NCI-H524 (cell line): ENCODE measurements around the gene AQP12B.

ENCODE experiments used
- DNase-seq, 2 experiments: peaks; one replicate each; lab custom pipeline; 2025; lab: John Stamatoyannopoulos, UW

AQP12B gene

DNA sequence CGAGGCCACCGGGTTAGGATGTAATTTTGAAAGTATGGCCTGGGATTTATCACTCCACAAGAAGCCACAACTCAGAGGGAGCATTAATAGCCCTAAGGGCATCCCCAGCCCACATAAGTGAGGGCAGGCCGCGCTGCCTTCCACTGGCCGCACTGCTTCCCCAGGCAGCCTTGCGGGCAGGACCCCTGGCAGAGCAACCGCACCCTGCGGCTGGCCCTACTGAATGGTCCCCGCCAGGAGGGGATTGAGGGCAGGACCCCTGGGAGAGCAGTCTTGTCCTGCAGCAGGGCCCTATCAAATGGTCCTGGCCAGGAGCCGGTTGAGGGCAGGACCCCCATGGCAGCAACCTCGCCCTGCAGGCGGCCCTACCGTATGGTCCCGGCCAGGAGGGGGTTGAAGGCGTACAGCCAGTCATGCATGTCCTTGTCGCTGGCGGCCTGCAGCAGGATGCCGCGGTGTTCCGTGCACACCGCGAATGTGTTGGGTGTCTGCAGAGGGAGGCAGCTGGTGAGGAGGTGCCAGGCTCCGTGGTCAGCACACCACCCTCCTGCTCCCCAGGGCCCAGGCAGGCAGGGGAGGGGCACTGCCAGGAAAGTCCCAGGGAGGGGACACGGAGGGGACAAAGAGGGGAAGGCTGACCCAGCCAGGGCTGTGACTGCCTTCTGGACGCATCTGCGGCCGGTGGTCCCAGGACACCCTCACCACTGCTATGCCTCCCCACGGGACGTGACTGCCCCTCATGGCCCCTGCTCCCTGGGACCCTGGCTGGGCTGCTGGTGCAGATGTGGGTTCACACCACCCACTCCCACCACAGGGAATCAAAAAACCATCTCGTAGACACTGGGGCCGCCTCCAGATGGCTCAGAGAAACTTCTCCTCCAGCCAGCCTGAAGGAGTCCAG lies 35.2 kb upstream of the AQP12B start:
- no peak for DNase-seq

DNA sequence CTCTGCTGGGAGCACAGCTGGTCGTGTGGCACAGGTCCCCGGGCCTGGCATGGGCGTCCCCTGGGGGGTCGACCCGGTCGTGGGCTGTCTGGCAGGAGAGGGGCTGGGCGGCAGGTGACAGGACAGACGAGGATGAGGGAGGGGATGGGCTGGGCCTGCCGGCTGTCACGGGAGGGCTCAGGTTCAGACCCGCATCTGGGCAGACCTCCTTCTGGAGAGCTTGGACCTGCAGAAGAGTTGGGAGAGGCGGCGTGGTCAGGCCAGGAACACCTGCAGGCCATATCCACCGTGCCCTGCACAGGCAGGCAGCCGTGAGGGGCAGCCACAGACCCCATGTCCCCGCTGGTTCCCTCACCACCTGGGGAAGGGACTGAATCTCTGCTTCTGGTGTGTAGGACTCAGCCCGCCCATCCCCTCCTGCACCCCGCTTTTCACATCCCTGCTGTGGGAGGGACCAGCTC lies 34.5 kb upstream of the AQP12B start:
- DNase-seq = no peak

DNA sequence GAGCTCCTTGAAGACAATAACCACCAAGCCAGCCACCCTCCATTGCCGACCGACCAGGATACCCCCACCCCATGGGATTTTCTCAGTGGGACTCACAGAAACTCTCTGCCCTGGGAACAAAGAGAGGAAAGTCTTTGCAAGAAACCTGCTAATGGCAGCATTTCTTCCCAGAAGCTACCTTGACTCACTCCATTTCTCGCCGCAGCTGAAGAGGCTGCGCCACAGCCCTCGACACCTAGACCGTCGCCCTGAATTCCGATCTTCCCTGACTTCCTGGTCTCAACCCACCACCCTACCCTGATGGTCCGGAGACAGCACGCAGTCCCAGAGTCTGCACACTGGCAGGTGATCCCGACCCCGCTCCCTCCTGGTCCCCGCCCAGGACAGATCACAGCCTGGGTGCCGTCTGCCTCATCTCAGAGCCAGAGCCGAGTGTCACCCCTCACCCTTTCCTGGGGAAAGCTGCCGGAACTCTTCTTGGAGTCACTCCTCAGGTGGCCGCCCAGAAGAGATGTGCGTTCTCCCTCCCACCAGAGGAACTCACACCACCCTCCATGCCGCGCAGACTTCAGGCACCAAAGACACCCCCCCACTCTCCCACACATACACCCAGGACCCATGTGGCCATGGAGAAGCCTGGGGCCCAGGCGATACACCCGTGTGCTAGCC lies 33.6 kb upstream of the AQP12B start:
- DNase-seq = no peak

DNA sequence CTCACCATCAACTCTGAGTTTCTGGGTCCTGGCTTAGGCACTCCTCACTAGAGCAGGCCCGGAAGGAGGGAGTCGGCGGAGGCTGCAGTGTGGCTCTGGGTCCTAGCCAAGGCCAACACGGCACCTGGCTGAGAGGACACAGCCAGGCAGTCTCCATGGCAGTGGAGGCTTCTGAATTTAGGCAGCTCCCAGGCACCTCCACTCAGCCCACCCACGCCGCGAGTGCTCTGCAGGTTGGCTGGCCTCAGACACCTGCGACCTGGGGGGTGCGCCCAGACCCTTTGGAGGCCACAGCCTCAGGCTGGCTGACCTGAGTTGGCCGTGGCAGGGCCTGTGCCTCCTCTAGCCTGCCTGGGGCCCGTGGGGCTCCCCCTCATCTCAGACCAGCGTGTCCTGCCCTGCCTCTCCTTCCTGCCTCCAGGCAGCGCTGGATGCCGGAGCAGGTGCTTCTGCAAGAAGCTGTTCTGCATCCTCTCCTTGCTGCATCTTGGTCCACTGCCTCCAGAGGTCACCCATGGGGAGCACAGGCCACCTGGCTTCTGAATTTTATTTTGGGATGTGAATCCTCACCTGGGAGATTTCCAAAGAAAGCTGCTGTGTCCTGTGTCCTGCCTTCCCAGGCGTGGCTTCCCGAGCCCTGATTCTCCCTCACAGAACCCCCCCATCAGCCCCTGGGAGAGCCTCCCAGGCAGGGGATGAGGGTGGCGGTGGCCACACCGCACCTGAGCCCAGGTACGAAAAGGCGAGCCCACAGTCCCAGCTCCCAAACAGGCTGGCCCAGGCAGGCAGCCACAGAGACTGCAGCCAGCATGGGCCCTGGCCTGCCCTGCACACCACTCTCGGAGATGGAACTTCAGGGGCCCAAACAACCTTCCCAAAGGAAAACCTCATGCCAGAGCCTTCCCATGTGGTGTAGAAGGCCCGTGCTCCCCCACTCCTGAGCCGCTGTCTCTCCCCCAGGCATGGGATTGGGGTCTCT lies 32.4 kb upstream of the AQP12B start:
- DNase-seq = no peak

DNA sequence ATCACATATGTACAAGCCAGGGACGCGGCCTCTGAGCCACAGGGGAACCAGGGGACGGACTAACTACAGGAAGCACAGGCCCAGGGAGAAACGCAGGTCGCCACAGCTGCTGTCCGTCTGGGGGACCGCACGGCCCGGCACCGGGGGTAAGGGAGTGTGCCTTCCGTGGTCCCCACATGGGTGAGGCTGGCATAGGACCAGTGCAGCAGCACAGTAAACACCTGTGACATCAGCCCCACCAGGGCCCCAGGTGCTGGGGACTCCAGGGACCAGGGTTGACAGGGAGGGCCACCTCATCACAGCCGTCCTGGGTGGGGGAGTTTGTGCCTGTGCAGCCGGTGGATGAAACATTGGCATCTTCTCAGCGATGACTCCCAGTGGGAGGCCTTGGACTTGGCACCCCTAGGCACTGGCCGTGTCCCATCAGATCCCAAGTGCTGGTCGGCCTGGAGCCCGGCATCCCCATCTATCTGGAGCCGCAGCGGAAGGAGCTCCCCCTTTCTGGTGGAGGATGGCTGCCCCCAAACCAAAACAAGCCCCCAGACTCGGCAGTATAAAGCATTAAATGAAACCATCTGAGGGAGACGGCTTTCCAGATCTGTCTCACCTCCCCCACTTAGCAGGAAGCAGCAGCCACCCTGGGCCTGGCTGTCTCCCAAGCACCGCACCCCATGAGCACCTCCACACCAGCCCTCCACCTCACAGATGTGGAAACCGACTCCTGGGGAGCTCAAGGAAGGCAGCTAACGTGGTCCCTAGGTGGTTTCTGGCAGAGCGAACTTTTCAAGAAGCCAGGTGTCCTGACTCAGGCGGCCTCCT lies 31.5 kb upstream of the AQP12B start:
- no peak for DNase-seq

DNA sequence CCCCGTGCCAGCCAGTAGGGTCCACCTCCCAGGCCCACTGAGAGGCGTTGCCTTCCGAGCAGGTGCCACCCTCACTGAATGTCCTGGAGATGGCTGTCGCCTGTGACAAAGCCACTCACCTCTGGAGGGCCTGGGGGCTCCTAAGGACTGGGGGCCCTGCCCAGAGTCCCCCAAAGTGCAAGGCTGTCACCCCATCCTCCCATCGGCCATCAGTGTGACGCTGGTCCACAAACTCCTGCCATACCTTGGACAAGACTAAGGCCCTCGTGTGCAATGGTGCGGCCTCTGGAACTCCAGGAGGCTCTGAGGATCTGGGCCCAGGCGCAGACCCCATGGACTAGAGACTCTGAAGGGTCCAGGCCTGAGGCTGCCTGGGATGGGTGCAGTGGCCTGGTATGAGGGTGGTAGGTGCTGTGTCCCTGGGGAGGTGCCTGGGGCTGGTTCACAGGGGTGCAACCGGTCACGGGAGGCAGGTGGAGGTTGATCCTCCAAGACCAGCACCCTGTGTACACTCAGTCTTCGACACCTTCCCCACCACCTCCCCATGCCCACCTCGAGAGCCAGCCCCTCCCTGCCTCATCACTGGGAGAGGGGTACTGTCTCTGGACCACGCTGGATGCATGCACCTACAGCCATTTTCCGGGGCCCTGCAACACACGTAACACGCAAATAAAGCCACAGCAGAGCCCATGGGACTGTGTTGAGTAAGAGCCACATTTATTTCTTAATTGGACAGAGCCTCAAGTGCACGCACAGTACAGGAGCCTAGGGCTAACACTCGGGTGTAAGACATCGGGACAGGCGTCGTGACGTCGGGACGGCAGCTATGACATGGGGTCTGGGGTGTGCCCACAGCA lies 30.6 kb upstream of the AQP12B start:
- no peak for DNase-seq

DNA sequence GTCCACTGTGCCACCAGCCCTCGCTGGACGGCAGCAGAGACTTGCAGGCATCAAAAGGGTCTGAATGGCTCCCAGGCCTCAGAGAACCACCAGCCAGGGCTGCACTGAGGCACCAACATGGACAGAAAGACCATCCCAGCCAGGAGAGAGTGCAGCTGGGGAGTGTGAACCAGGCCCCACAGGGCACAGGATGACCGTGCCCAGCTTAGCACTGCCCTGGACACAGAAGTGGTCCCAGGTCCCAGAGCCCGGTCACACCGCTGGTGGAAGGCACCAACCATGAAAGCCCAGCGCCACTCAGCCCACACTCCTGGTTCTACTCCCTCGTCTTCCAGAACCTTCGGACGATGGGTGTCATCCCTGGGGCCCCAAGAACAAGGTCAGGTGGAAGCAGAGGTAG lies 29.4 kb upstream of the AQP12B start:
- DNase-seq = no peak

DNA sequence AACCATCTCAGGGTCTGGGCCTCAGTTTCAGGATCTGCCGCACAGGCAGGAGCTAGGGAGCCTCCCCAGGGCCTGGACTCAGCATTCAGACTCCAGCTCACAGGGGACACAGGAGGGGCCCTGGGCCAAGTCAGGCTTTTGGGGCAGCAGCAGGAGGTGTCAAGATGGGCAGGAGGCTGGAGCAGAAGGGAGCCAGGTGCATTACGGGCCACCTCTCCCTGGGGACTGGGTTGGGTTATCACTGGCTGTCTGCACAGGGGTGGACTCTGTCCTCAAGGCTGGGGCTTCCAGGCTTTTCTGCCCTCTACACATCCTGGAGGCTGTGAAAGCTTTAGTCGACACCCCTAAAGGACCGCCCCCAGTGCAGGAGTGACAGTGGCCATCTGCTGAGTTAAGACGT lies 29.0 kb upstream of the AQP12B start:
- peak in 1 of 2 experiments; percentile 13 for DNase-seq

DNA sequence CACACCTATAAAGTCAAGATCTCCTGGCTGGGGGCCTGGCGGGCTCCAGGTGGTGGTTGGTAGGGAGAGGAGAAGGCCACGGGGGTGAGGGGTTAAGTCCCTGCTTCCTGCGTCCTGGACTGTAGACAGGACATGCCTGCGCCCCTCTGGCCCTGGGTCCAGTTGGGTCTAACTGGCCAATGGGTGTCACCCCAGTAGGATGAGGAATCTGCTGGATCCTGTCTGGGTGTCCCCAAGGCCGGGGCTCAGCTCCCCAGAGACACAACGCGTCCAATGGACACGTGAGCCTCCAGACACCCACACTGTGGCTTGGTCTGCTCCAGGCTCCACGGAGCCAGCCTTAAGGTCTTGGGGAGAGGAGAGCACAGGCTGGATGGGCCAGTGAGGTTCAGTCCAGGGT lies 28.6 kb upstream of the AQP12B start:
- DNase-seq = no peak

DNA sequence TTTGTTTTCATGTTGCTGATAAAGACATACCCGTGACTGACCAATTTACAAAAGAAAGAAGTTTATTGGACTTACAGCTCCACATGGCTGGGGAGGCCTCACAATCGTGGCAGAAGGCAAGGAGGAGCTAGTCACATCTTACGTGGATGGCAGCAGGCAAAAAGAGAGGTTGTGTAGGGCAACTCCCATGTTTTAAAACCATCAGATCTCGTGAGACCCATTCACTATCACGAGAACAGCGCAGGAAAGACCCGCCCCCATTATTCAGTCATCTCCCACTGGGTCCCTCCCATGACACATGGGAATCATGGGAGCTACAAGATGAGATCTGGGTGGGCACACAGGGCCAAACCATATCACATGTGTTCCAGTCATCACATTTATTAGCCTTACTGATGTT lies 25.8 kb upstream of the AQP12B start:
- no peak for DNase-seq

DNA sequence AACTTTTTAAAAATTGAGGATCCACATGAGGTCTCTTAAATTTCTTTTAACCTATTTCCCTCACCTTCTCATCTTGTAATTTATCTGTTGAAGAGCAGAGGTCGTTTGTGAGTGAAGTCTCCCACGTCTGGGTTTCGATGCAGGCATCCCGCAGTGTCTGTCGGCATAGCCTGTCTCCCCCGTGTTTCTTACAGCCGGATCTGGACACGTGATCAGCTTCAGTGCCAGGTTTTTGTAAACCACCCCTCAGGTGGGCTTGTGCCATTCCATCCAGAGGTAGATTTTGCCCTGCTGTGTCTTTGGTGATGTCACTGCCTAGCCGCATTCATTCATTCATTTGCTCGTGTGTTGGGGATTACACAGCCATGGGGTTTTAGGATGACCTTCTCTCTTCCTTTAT lies 25.1 kb upstream of the AQP12B start:
- no peak for DNase-seq

DNA sequence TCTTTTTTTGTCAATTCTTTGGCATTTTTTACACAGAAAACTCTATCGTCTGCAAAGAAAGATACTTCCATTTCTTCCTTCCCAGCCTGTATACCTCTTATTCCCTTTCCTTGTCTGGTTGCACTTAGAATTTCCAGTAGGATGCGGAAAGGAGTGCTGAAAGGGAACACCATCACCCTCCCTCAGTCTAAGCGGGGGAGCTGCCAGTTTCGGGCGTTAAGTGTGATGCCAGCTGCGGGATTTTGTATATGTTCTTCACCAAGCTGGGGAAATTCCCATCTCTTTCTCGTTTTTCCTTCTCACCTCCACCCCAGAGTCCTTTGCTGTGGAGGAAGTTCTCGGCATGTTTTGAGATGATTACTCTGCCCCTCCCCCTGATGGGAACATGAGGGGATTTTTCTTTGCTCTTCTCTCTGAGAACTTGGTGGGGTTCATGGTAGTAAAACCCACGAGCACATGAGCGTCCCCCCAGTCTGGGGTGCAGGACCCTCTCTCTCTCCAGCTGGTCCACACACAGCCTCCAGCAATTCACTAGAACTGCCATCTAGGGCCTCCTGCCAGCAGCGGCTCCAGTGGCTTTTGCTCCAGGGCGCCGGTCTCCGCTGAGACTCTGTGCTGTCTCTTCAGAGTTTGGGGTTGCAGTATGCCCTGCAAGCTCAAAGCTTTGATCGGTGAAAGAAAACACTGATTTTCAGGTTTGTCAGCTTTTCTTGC lies 24.5 kb upstream of the AQP12B start:
- no peak for DNase-seq

DNA sequence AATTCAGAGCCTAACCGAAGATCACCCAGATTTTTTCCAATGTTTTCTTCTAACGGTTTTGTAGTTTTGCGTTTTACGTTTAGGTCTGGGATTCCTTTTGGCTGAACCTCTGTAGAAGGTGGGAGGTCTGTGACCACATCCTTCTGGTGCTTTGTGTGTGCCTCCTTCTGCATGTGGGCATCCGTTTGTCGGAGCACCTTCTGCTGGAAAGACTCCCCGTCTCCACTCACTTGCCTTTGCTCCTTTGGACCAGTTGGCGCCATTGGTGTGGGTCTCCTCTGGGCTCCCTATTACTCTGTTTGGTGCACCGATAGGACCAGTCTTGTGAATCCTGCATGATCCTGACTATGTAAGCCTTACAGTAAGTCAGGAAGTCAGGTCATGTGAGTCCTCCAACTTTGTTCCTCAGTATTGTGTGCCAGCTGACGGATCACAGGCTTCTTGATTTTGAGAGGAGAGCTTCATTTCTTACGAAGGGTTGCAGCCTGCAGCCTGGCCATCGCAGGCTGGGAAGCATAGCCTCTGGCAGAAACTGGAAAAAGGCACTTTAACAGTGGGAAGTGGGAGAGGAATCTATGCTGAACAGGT lies 22.6 kb upstream of the AQP12B start:
- no peak for DNase-seq

DNA sequence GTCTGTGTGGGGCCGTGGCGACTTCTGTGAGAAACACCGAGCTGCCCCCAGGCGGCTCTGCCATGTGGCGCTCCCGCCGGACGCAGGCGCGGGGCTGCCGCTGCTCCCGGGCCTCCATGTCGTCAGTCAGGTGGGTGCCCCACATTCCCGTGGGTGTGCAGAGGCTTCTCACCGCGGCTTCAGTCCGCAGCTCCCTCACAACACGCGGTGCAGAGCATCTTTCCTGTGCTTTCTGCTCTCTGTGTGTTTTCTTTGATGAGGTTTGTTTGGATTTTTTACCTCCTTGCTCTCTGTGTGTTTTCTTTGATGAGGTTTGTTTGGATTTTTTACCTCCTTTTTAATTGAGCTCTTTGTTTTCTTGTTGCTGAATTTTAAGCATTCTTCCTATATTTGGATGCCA lies 22.0 kb upstream of the AQP12B start:
- no peak for DNase-seq

DNA sequence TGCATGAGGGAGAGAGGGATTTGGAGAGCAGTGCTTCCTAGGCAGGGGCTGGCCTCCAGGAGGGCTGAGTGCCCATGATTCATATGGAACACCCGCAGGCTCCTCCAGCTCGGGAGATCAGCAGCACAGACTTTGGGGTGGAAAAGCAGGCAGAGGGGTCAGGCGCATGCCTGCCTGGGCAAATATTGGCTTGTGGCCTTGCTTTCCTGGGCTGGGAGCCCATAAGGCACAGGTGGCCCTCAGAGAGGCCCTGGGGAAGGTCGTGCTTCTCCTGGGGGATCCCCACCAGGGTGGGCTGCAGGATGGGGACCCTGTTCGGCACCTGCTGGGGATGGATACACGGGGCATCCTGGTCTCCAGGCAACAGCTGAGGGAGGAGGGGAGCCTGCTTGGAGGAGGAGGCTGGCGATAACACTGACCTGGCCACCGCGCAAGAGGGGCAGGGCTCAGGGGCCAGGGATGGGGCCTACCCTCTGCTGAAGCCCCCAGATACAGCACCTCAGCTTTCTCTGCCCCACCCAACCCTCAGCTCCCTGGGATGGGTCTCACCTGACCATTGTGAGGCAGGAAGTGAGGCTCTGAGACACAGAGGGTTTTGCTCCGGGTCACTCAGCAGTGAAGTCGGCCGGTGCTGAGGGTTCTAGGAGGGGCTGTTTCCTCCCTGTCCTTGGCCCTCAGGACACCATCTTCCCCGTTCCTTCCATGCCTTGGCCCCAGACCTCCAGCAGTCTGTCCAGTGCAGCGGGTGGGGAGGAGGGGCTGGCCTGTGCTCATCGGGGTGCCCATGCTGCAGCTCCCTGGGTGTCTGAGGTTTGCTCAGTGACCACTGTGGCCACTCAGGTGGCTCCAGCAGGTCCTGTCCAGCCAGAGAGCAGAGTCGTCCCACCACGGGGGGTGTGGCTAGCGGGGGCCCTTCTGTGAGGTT lies 21.0 kb upstream of the AQP12B start:
- no peak for DNase-seq

DNA sequence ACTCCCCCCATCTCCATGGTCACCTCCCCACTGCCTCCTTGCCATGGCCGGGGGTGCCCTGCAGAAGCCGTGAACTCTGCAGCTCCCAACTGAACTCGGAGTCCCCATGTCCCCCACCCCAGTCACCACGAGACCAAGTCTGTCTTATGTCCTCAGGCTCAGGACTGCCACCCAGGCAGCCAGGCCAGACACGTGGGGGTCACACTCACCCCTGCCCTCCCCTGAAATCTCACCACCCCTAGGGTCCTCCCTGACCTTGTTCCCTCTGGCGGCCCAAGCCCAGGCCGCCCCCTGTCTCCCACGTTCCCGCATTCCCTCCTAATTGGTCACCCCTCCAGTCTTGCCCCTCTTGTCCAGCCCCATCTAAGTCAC lies 19.9 kb upstream of the AQP12B start:
- DNase-seq = no peak

DNA sequence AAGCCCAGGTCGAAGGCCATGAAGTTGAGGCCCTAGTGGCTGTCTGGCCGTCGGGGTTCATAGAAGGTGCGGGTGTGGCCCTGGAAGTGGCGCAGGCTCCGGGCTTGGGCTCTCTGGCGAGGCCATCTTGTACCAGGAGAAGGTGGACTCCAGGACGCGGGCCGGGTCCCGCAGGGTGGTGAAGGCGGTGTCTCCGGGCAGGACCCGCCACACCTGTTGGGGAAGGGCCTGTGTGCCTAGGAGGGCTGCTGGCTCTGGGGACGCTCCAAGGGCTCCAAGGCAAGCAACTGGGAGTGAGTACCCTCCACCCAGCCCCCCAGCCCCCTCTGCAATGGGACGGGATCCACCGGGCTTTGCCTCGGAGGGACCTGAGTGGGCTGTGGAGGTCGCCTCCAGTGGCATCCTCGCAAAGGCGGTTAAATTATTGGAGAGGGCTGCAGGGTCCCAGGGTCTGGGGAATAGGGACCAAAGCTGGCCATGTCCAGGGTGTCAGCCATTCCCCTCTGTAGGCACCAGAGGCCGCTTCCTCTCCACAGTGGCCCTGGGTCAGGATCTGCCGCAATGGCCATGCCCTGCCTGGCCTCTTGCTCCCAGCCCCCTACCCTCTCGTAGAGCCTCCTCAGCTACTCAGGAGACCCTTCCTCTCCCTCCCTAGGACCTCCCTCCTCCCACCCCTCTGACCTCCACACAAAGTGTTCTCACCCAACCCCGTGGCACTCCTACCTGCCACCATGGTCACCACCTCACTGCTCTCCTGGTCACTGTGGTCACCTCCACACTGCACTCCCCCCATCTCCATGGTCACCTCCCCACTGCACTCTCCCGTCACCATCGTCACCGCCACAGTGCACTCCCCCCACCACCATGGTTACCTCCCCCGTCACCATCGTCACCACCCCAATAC lies 19.3 kb upstream of the AQP12B start:
- no peak for DNase-seq
